Activated naive CD8-positive, alpha-beta T cell treated with anti-CD3 and anti-CD28 coated beads, Interleukin-2, amount 10 ng/mL, durations not matched to agents 7 days and 5 days (primary cell): ENCODE results near the gene SEC31B. TPM values are rescaled to one million over a fixed set of nuclear protein-coding genes. Genes with fewer than 3 reads are reported as not detected.

ENCODE experiments used
- ATAC-seq: fragments of 150-1000 bp; cut with Tn5 transposase; one replicate; pipeline ENCODE4 v1.10.0; 2021; ENCODE audit warnings: low read depth, moderate library complexity
- POLR2A ChIA-PET: fragments of 350-600 bp; sonication (Branson Sonifier 250); formaldehyde crosslinking; loops from one replicate; lab custom pipeline; 2021; ENCODE audit warnings: antibody characterized with exemption; lab: Charles Lee
- DNase-seq: peaks from one replicate; pipeline ENCODE4 v3.0.0; 2021
- H3K27ac Mint-ChIP-seq: one replicate; pipeline ENCODE4 v1.8.0; 2022; ENCODE audit warnings: mild to moderate bottlenecking, mixed read lengths
- H3K27me3 Mint-ChIP-seq: one replicate; pipeline ENCODE4 v1.8.0; 2022; ENCODE audit warnings: mild to moderate bottlenecking, moderate library complexity, mixed read lengths
- H3K36me3 Mint-ChIP-seq: one replicate; pipeline ENCODE4 v1.8.0; 2021; ENCODE audit warnings: mild to moderate bottlenecking, mixed read lengths
- H3K4me1 Mint-ChIP-seq: one replicate; pipeline ENCODE4 v1.8.0; 2021; ENCODE audit warnings: mixed read lengths
- H3K4me3 Mint-ChIP-seq: one replicate; pipeline ENCODE4 v1.8.0; 2022; ENCODE audit warnings: mild to moderate bottlenecking, moderate library complexity, mixed read lengths
- H3K9me3 Mint-ChIP-seq: one replicate; pipeline ENCODE4 v1.8.0; 2021; ENCODE audit warnings: mixed read lengths
- total RNA-seq, 2 experiments: library from RNA; stranded (reverse); gene quantifications; one replicate each; pipeline ENCODE4 v1.2.3, GENCODE V29; 2021

Gene SEC31B
- total RNA-seq, 2 experiments from 2014 or later = 156 to 168 TPM

- DNase-seq = no peak
- Mint-ChIP-seq H3K27ac (peak overlapping the region; percentile 97), H3K9me3 (no peaks in the 10 kb centered on the region), H3K4me1 (peaks cover 88% of the 10 kb centered on the region), H3K27me3 (no peaks in the 10 kb centered on the region), H3K36me3 (peaks cover 46% of the 10 kb centered on the region), H3K4me3 (peak overlapping the region; percentile 87)
- ATAC-seq = no peak
- POLR2A ChIA-PET = interaction anchor here (0.8 to 6.3 kb wide), 8 partner anchors 9 to 160 kb away, joined by 3 to 99 read pairs (median 6); partner anchors contain the start of gene SCD
Observed at GRCh38 chr10:100506596-100507356, 12.9 kb downstream of the SEC31B start.

GRCh38 chr10:100505164-100505563 lies 14.5 kb downstream of the SEC31B start:
- Mint-ChIP-seq H3K4me3 (peak overlapping the region; percentile 87), H3K27me3 (no peaks in the 10 kb centered on the region), H3K27ac (peak overlapping the region; percentile 62), H3K36me3 (peaks cover 59% of the 10 kb centered on the region), H3K4me1 (peaks cover 83% of the 10 kb centered on the region), H3K9me3 (no peaks in the 10 kb centered on the region)
- no peak for ATAC-seq
- POLR2A ChIA-PET = interaction anchor here (1.0 kb wide), 2 partner anchors 14 to 158 kb away, joined by 3 read pairs; partner anchors contain the start of gene SCD
- DNase-seq = no peak

- no peak overlapping the region for H3K4me3 Mint-ChIP-seq
- peaks cover 84% of the 10 kb centered on the region for H3K4me1 Mint-ChIP-seq
- no peak overlapping the region for H3K27ac Mint-ChIP-seq
- DNase-seq = no peak
- ATAC-seq = no peak
- H3K9me3 Mint-ChIP-seq = no peaks in the 10 kb centered on the region
- H3K27me3 Mint-ChIP-seq = no peaks in the 10 kb centered on the region
- POLR2A ChIA-PET = interaction anchor here (1.0 kb wide), 2 partner anchors 15 to 157 kb away, joined by 3 read pairs; partner anchors contain the start of gene SCD
- peaks cover 68% of the 10 kb centered on the region for H3K36me3 Mint-ChIP-seq
Observed at GRCh38 chr10:100504096-100504495, 15.6 kb downstream of the SEC31B start.

- Mint-ChIP-seq H3K4me3 (peak overlapping the region; percentile 41), H3K27me3 (no peaks in the 10 kb centered on the region), H3K9me3 (no peaks in the 10 kb centered on the region), H3K27ac (peak overlapping the region; percentile 50), H3K4me1 (peaks cover 84% of the 10 kb centered on the region), H3K36me3 (peaks cover 76% of the 10 kb centered on the region)
- ATAC-seq = no peak
- POLR2A ChIA-PET = interaction anchor here (1.3 to 1.8 kb wide), 2 partner anchors 8 to 19 kb away, joined by 3 to 6 read pairs; no protein-coding TSS in a partner anchor
- no peak for DNase-seq
Observed at GRCh38 chr10:100502926-100503494, 16.7 kb downstream of the SEC31B start.

GRCh38 chr10:100501423-100501822 lies 18.2 kb downstream of the SEC31B start:
- Mint-ChIP-seq H3K4me1 (peaks cover 87% of the 10 kb centered on the region), H3K9me3 (no peaks in the 10 kb centered on the region), H3K27ac (peak overlapping the region; percentile 1), H3K27me3 (no peaks in the 10 kb centered on the region), H3K36me3 (peaks cover 70% of the 10 kb centered on the region), H3K4me3 (no peak overlapping the region)
- DNase-seq (no peak), ATAC-seq (no peak)
- POLR2A ChIA-PET = interaction anchor here (1.6 to 1.8 kb wide), 2 partner anchors 9 to 19 kb away, joined by 6 read pairs; no protein-coding TSS in a partner anchor

GRCh38 chr10:100498059-100498458 lies 21.6 kb downstream of the SEC31B start:
- no peak for DNase-seq
- POLR2A ChIA-PET = interaction anchor here (0.7 to 6.5 kb wide), 6 partner anchors 11 to 17 kb away, joined by 3 to 74 read pairs (median 4); no protein-coding TSS in a partner anchor
- Mint-ChIP-seq H3K36me3 (peaks cover 71% of the 10 kb centered on the region), H3K27ac (peak overlapping the region; percentile 72), H3K4me3 (peak overlapping the region; percentile 78), H3K4me1 (peaks cover 68% of the 10 kb centered on the region), H3K27me3 (no peaks in the 10 kb centered on the region), H3K9me3 (no peaks in the 10 kb centered on the region)
- ATAC-seq = peak; percentile 94

GRCh38 chr10:100496567-100496966 lies 23.1 kb downstream of the SEC31B start:
- Mint-ChIP-seq H3K4me3 (peak overlapping the region; percentile 3), H3K27ac (peak overlapping the region; percentile 68), H3K4me1 (peaks cover 57% of the 10 kb centered on the region), H3K27me3 (no peaks in the 10 kb centered on the region), H3K9me3 (no peaks in the 10 kb centered on the region), H3K36me3 (peaks cover 67% of the 10 kb centered on the region)
- no peak for ATAC-seq
- POLR2A ChIA-PET = interaction anchor here (1.2 to 6.5 kb wide), 3 partner anchors 9 to 15 kb away, joined by 5 to 74 read pairs (median 28); no protein-coding TSS in a partner anchor
- no peak for DNase-seq

GRCh38 chr10:100490531-100490930 lies 29.1 kb downstream of the SEC31B start:
- Mint-ChIP-seq H3K27ac (no peak overlapping the region), H3K4me3 (no peak overlapping the region), H3K9me3 (no peaks in the 10 kb centered on the region), H3K4me1 (peaks cover 12% of the 10 kb centered on the region), H3K36me3 (peaks cover 54% of the 10 kb centered on the region), H3K27me3 (no peaks in the 10 kb centered on the region)
- DNase-seq = no peak
- POLR2A ChIA-PET = no interaction called here
- no peak for ATAC-seq

GRCh38 chr10:100489396-100489795 lies 30.3 kb downstream of the SEC31B start:
- Mint-ChIP-seq H3K9me3 (no peaks in the 10 kb centered on the region), H3K4me1 (peaks cover 14% of the 10 kb centered on the region), H3K27ac (peak overlapping the region; percentile 10), H3K36me3 (peaks cover 51% of the 10 kb centered on the region), H3K4me3 (no peak overlapping the region), H3K27me3 (no peaks in the 10 kb centered on the region)
- POLR2A ChIA-PET = interaction anchor here (2.4 kb wide), 1 partner anchor 18 kb away, joined by 7 read pairs; no protein-coding TSS in a partner anchor
- ATAC-seq (no peak), DNase-seq (no peak)

- DNase-seq = no peak
- Mint-ChIP-seq H3K4me3 (no peak overlapping the region), H3K27ac (no peak overlapping the region), H3K27me3 (no peaks in the 10 kb centered on the region), H3K4me1 (peaks cover 21% of the 10 kb centered on the region), H3K9me3 (no peaks in the 10 kb centered on the region), H3K36me3 (peaks cover 37% of the 10 kb centered on the region)
- POLR2A ChIA-PET = interaction anchor here (0.8 to 2.4 kb wide), 3 partner anchors 8 to 20 kb away, joined by 3 to 7 read pairs (median 5); no protein-coding TSS in a partner anchor
- no peak for ATAC-seq
Observed at GRCh38 chr10:100487529-100487928, 32.1 kb downstream of the SEC31B start.

- Mint-ChIP-seq H3K4me3 (no peak overlapping the region), H3K27me3 (peaks cover 2% of the 10 kb centered on the region), H3K9me3 (no peaks in the 10 kb centered on the region), H3K27ac (no peak overlapping the region), H3K4me1 (peaks cover 25% of the 10 kb centered on the region), H3K36me3 (peaks cover 30% of the 10 kb centered on the region)
- ATAC-seq (no peak), DNase-seq (no peak)
- POLR2A ChIA-PET = interaction anchor here (1.0 to 1.7 kb wide), 3 partner anchors 10 to 32 kb away, joined by 3 to 5 read pairs (median 4); no protein-coding TSS in a partner anchor
Observed at GRCh38 chr10:100485801-100486495, 33.7 kb downstream of the SEC31B start.

GRCh38 chr10:100485366-100485765 lies 34.3 kb downstream of the SEC31B start:
- Mint-ChIP-seq H3K9me3 (no peaks in the 10 kb centered on the region), H3K27ac (no peak overlapping the region), H3K4me1 (peaks cover 25% of the 10 kb centered on the region), H3K27me3 (peaks cover 5% of the 10 kb centered on the region), H3K36me3 (peaks cover 29% of the 10 kb centered on the region), H3K4me3 (no peak overlapping the region)
- ATAC-seq = no peak
- POLR2A ChIA-PET = interaction anchor here (1.0 to 1.1 kb wide), 2 partner anchors 13 to 33 kb away, joined by 3 to 4 read pairs; no protein-coding TSS in a partner anchor
- DNase-seq = no peak
